Measurements from ENCODE around the gene CYP2U1.
"Not testable (repeated sequence)": the region's sequence is repeated elsewhere in the genome, so short reads cannot be mapped to it uniquely, and the experiment has no call there.

GRCh38 chr4:107967921-107968320, 36.6 kb downstream of the CYP2U1 start:
- TF ChIP-seq, protein P1, sequence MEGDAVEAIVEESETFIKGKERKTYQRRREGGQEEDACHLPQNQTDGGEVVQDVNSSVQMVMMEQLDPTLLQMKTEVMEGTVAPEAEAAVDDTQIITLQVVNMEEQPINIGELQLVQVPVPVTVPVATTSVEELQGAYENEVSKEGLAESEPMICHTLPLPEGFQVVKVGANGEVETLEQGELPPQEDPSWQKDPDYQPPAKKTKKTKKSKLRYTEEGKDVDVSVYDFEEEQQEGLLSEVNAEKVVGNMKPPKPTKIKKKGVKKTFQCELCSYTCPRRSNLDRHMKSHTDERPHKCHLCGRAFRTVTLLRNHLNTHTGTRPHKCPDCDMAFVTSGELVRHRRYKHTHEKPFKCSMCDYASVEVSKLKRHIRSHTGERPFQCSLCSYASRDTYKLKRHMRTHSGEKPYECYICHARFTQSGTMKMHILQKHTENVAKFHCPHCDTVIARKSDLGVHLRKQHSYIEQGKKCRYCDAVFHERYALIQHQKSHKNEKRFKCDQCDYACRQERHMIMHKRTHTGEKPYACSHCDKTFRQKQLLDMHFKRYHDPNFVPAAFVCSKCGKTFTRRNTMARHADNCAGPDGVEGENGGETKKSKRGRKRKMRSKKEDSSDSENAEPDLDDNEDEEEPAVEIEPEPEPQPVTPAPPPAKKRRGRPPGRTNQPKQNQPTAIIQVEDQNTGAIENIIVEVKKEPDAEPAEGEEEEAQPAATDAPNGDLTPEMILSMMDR (IDR thresholded peaks at IDR 0.05; ENCODE audit: low read length), result not testable (repeated sequence)
- not testable (repeated sequence) for TF ChIP-seq EZH2 (IDR thresholded peaks at IDR 0.05; ENCODE audit: borderline replicate concordance, low read length)
